ENCODE results near the gene EMCN. TPM values are rescaled to one million over a fixed set of nuclear protein-coding genes. Genes with fewer than 3 reads are reported as not detected.
"Not testable (repeated sequence)": the region's sequence is repeated elsewhere in the genome, so short reads cannot be mapped to it uniquely, and the experiment has no call there.

Gene EMCN
- total RNA-seq, 1 experiment from 2014 or later = not detected

GRCh38 chr4:100386270-100386669 lies 131.6 kb downstream of the EMCN start:
- Histone ChIP-seq H4K20me1 (ENCODE audit: control insufficient read depth, insufficient read depth, insufficient read length) (no peaks in the 10 kb centered on the region), H3K4ac (ENCODE audit: low read depth, low read length) (no peak overlapping the region), H3K56ac (ENCODE audit: insufficient read length, low read depth, low read length) (no peak overlapping the region), H2BK15ac (ENCODE audit: low read depth, low read length) (no peak overlapping the region), H2BK20ac (ENCODE audit: low read depth, low read length, poor library complexity, severe bottlenecking) (no peak overlapping the region), H3K9me3 (ENCODE audit: control insufficient read depth, low read depth, low read length) (no peaks in the 10 kb centered on the region), H4K91ac (ENCODE audit: insufficient read length, low read depth, low read length) (no peak overlapping the region), H3K23me2 (ENCODE audit: insufficient read length, low read depth, low read length, poor library complexity, severe bottlenecking) (no peaks in the 10 kb centered on the region), H3K79me1 (ENCODE audit: insufficient read depth, low read depth, low read length, poor library complexity, severe bottlenecking) (no peaks in the 10 kb centered on the region), H2BK12ac (ENCODE audit: insufficient read length, low read depth, low read length) (no peak overlapping the region), H3T11ph (ENCODE audit: low read length) (no peak overlapping the region), H2BK5ac (ENCODE audit: insufficient read length, low read length) (no peak overlapping the region), H3K18ac (ENCODE audit: insufficient read length, low read depth, low read length) (no peak overlapping the region), H3K14ac (ENCODE audit: insufficient read depth, low read length) (no peak overlapping the region), H2AFZ (ENCODE audit: low read length) (no peak overlapping the region), H3K9ac (ENCODE audit: extremely low read depth, insufficient read length, low read length) (no peak overlapping the region), H3K79me2 (ENCODE audit: insufficient read depth, low read length) (no peaks in the 10 kb centered on the region), H3K23ac (ENCODE audit: insufficient read length, low read depth, low read length) (no peak overlapping the region), H4K5ac (ENCODE audit: insufficient read length, low read depth, low read length) (no peak overlapping the region), H3K4me1 (ENCODE audit: insufficient read depth, low read length) (no peaks in the 10 kb centered on the region), H3K27me3 (ENCODE audit: insufficient read depth, low read length) (no peaks in the 10 kb centered on the region), H2BK120ac (ENCODE audit: low read depth, low read length, poor library complexity, severe bottlenecking) (no peak overlapping the region), H3K27ac (ENCODE audit: insufficient read length, low read depth, low read length) (no peak overlapping the region), H3K4me2 (ENCODE audit: insufficient read depth, insufficient read length, low read length) (no peak overlapping the region), H4K8ac (replicated peaks; ENCODE audit: insufficient read length, low read depth, low read length) (no peak overlapping the region), H2AK5ac (ENCODE audit: insufficient read length, low read length) (no peak overlapping the region)
- WGBS (ENCODE audit: extremely low coverage, insufficient read length, low lambda C conversion rate) = no CpG with 5 or more reads among the region's 1 CpG
- no peak for DNase-seq
- H3K27me3 Mint-ChIP-seq (ENCODE audit: low read depth) = no peaks in the 10 kb centered on the region
- H3K9me3 Mint-ChIP-seq = peaks cover 0 to 3% of the 10 kb centered on the region in 2 experiments; a peak in 1 of 5 replicates
- H3K27ac Mint-ChIP-seq = no peak overlapping the region
- no peaks in the 10 kb centered on the region for H3K4me1 Mint-ChIP-seq
- peaks cover 0 to 3% (median 2%) of the 10 kb centered on the region in 3 experiments; a peak in 1 of 7 replicates for H3K36me3 Mint-ChIP-seq (ENCODE audit: insufficient read depth in 1 of 3, low read depth in 3 of 3)
- H3K4me3 Mint-ChIP-seq = no peak overlapping the region
- TF ChIP-seq CTCF (conservative IDR thresholded peaks at IDR 0.05) = no peak

- H3K4me1 ChIP-seq (ENCODE audit: insufficient read depth, low read length); H2BK20ac ChIP-seq (ENCODE audit: low read depth, low read length, poor library complexity, severe bottlenecking); H3K4me2 ChIP-seq (ENCODE audit: insufficient read depth, insufficient read length, low read length); H3K9ac ChIP-seq (ENCODE audit: extremely low read depth, insufficient read length, low read length); H2BK12ac ChIP-seq (ENCODE audit: insufficient read length, low read depth, low read length); H3K4me1 Mint-ChIP-seq; H3K27me3 Mint-ChIP-seq (ENCODE audit: low read depth); DNase-seq; H2BK5ac ChIP-seq (ENCODE audit: insufficient read length, low read length); H3K27ac Mint-ChIP-seq; H3K14ac ChIP-seq (ENCODE audit: insufficient read depth, low read length); H2AFZ ChIP-seq (ENCODE audit: low read length); H3K9me3 ChIP-seq (ENCODE audit: control insufficient read depth, low read depth, low read length); H4K8ac ChIP-seq (replicated peaks; ENCODE audit: insufficient read length, low read depth, low read length); H3K56ac ChIP-seq (ENCODE audit: insufficient read length, low read depth, low read length); H3K27me3 ChIP-seq (ENCODE audit: insufficient read depth, low read length); H3K4ac ChIP-seq (ENCODE audit: low read depth, low read length); H2BK120ac ChIP-seq (ENCODE audit: low read depth, low read length, poor library complexity, severe bottlenecking); H3K79me2 ChIP-seq (ENCODE audit: insufficient read depth, low read length); H3K9me3 Mint-ChIP-seq; H2AK5ac ChIP-seq (ENCODE audit: insufficient read length, low read length); H3K18ac ChIP-seq (ENCODE audit: insufficient read length, low read depth, low read length); H3K27ac ChIP-seq (ENCODE audit: insufficient read length, low read depth, low read length); H3K4me3 Mint-ChIP-seq; H2BK15ac ChIP-seq (ENCODE audit: low read depth, low read length); H4K20me1 ChIP-seq (ENCODE audit: control insufficient read depth, insufficient read depth, insufficient read length); H3K79me1 ChIP-seq (ENCODE audit: insufficient read depth, low read depth, low read length, poor library complexity, severe bottlenecking); H3K23ac ChIP-seq (ENCODE audit: insufficient read length, low read depth, low read length); H3K36me3 Mint-ChIP-seq (ENCODE audit: insufficient read depth in 1 of 3, low read depth in 3 of 3); H3K23me2 ChIP-seq (ENCODE audit: insufficient read length, low read depth, low read length, poor library complexity, severe bottlenecking); H4K91ac ChIP-seq (ENCODE audit: insufficient read length, low read depth, low read length); H4K5ac ChIP-seq (ENCODE audit: insufficient read length, low read depth, low read length); H3T11ph ChIP-seq (ENCODE audit: low read length): not testable (repeated sequence)
- no CpG with 5 or more reads among the region's 1 CpG for WGBS (ENCODE audit: extremely low coverage, insufficient read length, low lambda C conversion rate)
Measured at GRCh38 chr4:100380401-100380800, 137.4 kb downstream of the EMCN start.

Measured in H9 (cell line).